Nucleus accumbens (tissue), 56 donors: ENCODE data around the gene TNFAIP6.
"Not testable (repeated sequence)": the region's sequence is repeated elsewhere in the genome, so short reads cannot be mapped to it uniquely, and the experiment has no call there.

Source experiments
- DNase-seq, 56 donors: peaks; one replicate each; lab custom pipeline; 2025; lab: John Stamatoyannopoulos, UW

TNFAIP6 gene

GRCh38 chr2:151410485-151410834 is 53.1 kb downstream of the TNFAIP6 start:
- peak in 17 of 56 donors; percentile 6 to 50 (median 29) for DNase-seq

- DNase-seq: no peak
Observed at GRCh38 chr2:151417650-151418049, 60.3 kb downstream of the TNFAIP6 start.

- not testable (repeated sequence) for DNase-seq
Observed at GRCh38 chr2:151421681-151422080, 64.3 kb downstream of the TNFAIP6 start.

GRCh38 chr2:151422917-151423439 is 65.6 kb downstream of the TNFAIP6 start:
- DNase-seq: no peak

GRCh38 chr2:151423760-151424159 is 66.4 kb downstream of the TNFAIP6 start:
- no peak for DNase-seq
